HAP-1 (cell line): ENCODE data around the gene SLC35D3.
"Not testable (repeated sequence)": the region's sequence is repeated elsewhere in the genome, so short reads cannot be mapped to it uniquely, and the experiment has no call there.

Source experiments
- DNase-seq, 2 experiments: peaks; one replicate each; pipeline ENCODE4 v3.0.0-alpha.2; 2016 to 2020; ENCODE audit warnings: low spot score in 2 of 2
- H3K27me3 ChIP-seq: fragments of 250-450 bp; sonication (Bioruptor Pico); 2 replicates; pipeline ENCODE4 v1.5.1; 2020; ENCODE audit warnings: low read depth, mild to moderate bottlenecking, moderate library complexity
- H3K36me3 ChIP-seq: fragments of 250-450 bp; sonication (Bioruptor Pico); replicated peaks from 2 replicates; pipeline ENCODE4 v1.5.1; 2020; ENCODE audit warnings: mild to moderate bottlenecking
- H3K4me1 ChIP-seq: fragments of 250-450 bp; sonication (Bioruptor Pico); 2 replicates; pipeline ENCODE4 v1.5.1; 2020; ENCODE audit warnings: mild to moderate bottlenecking
- H3K4me3 ChIP-seq: fragments of 250-450 bp; sonication (Bioruptor Pico); 2 replicates; pipeline ENCODE4 v1.5.1; 2020; ENCODE audit warnings: mild to moderate bottlenecking, moderate library complexity
- H3K9me3 ChIP-seq: fragments of 250-450 bp; sonication (Bioruptor Pico); 2 replicates; pipeline ENCODE4 v1.5.1; 2020; ENCODE audit warnings: mild to moderate bottlenecking, moderate library complexity
- in situ Hi-C: fragments of 300-500 bp; cut with MboI; formaldehyde crosslinking; loops from 3 replicates; pipeline ENCODE4 v1.14.3; 2020; ENCODE audit warnings: low sequenced_read_pairs, inconsistent platforms, mixed read lengths

Gene SLC35D3

GRCh38 chr6:136904477-136904876 lies 17.6 kb upstream of the SLC35D3 start:
- H3K4me3 ChIP-seq, H3K27me3 ChIP-seq, DNase-seq, in situ Hi-C loops, H3K36me3 ChIP-seq, H3K9me3 ChIP-seq, H3K4me1 ChIP-seq: not testable (repeated sequence)

DNA sequence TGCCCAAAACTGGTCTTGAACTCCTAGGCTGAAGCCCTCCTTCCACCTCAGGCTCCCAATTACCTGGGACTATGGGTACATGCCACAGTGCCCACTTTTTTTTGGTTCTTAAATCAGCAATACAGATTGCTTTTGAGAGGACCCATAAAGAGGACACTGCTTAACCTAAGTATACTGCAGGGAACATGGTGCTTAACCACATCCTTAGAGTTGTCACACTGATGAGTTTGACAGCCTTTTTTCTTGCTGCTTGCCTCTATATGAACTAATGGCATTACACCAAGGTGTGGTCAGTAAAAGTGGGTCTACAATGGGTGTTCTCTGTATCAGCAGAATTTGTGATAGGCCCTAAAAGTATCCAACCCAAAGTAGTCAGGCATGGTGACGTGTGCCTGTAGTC lies 7.2 kb upstream of the SLC35D3 start:
- in situ Hi-C loops = no loop called here
- Histone ChIP-seq H3K36me3 (no peaks in the 10 kb centered on the region), H3K27me3 (peaks cover 1% of the 10 kb centered on the region; the same call in 1 of the 2 replicates), H3K4me1 (no peaks in the 10 kb centered on the region), H3K4me3 (no peak overlapping the region), H3K9me3 (no peaks in the 10 kb centered on the region)
- DNase-seq = no peak

- Histone ChIP-seq H3K4me3 (no peak overlapping the region), H3K27me3 (peaks cover 3% of the 10 kb centered on the region), H3K36me3 (no peaks in the 10 kb centered on the region), H3K4me1 (no peaks in the 10 kb centered on the region), H3K9me3 (no peaks in the 10 kb centered on the region)
- in situ Hi-C loops = no loop called here
- no peak for DNase-seq
Measured at GRCh38 chr6:136918706-136919105, 3.4 kb upstream of the SLC35D3 start.

DNA sequence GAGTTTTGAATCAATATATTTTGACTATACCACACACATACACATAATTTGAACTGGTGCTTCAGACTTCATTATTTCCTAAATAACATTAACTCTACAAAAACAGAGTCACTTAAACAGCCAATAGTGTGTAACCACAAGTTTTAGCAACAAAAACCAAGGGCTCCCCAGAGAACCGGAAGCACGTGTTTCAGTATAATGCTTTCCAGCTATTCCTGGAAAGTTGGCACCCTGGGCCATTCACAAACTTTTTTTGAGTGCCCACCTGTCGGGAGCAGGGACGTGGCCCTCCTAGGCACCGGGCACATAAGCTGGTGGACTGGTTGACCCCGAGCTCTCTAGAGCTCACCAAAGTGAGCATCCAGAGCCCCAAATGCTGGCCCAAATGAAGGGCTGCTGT lies 1.9 kb upstream of the SLC35D3 start:
- DNase-seq = no peak
- no peaks in the 10 kb centered on the region for H3K9me3 ChIP-seq
- no peaks in the 10 kb centered on the region for H3K4me1 ChIP-seq
- H3K36me3 ChIP-seq = no peaks in the 10 kb centered on the region
- H3K4me3 ChIP-seq = no peak overlapping the region
- H3K27me3 ChIP-seq = peaks cover 3% of the 10 kb centered on the region
- in situ Hi-C loops = no loop called here

- no peaks in the 10 kb centered on the region for H3K4me1 ChIP-seq
- in situ Hi-C loops = no loop called here
- no peaks in the 10 kb centered on the region for H3K9me3 ChIP-seq
- DNase-seq = no peak
- H3K36me3 ChIP-seq = no peaks in the 10 kb centered on the region
- H3K27me3 ChIP-seq = peaks cover 3% of the 10 kb centered on the region
- H3K4me3 ChIP-seq = peak overlapping the region; percentile 44; the same call in 1 of the 2 replicates
Measured at GRCh38 chr6:136920671-136921380, 1.3 kb upstream of the SLC35D3 start.

GRCh38 chr6:136921381-136921935 lies 643 bp upstream of the SLC35D3 start:
- peak in 1 of 2 experiments; percentile 54 for DNase-seq
- H3K4me3 ChIP-seq = peak overlapping the region; percentile 44
- H3K36me3 ChIP-seq = no peaks in the 10 kb centered on the region
- H3K9me3 ChIP-seq = no peaks in the 10 kb centered on the region
- in situ Hi-C loops = no loop called here
- H3K4me1 ChIP-seq = no peaks in the 10 kb centered on the region
- peaks cover 3% of the 10 kb centered on the region for H3K27me3 ChIP-seq

GRCh38 chr6:136922685-136923006 lies 545 bp downstream of the SLC35D3 start:
- H3K9me3 ChIP-seq = no peaks in the 10 kb centered on the region
- in situ Hi-C loops = no loop called here
- H3K27me3 ChIP-seq = peaks cover 3% of the 10 kb centered on the region
- H3K4me1 ChIP-seq = no peaks in the 10 kb centered on the region
- DNase-seq = no peak
- no peaks in the 10 kb centered on the region for H3K36me3 ChIP-seq
- H3K4me3 ChIP-seq = peak overlapping the region; percentile 44

DNA sequence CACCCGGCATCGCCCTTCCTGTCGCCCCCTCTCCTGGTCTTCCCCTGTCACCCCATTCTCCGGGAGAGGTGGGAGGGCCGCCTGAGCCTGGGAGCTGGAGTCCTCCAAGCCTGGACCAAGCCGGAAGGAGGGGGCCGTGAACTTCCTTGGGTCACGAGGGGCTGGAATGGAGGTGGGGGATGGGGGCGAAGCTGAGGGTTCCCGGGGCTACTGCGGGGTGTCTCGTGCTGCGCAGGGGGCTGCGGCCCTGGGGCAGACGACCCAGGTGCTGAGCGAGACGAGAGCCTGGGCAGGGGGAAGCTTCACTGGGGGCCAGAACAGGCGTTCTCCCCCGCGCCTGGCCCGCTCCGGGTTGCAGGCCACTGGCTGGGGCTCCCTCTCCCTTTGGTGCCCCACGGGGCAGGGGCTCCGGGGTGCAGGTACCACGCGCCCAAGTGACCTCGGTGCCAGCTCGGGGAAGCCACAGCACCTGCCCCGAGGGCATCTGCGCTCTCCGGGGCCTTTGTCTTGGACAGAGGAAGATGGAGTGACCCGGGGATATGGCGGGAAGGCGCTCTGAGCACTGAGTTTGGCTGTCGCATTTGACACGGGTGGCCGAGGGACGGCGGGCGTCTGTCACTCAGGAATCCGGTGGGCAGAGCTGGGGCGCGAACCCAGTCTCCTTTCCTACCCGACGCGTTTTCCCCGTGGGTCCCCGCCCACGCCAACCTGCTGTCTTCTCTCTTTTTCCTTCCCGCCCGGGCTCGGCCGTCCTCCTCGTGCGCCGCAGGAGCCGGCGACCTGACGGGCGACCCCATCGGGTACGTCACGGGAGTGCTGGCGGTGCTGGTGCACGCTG lies 1.2 kb downstream of the SLC35D3 start:
- H3K4me3 ChIP-seq = no peak overlapping the region
- in situ Hi-C loops = no loop called here
- no peaks in the 10 kb centered on the region for H3K4me1 ChIP-seq
- no peaks in the 10 kb centered on the region for H3K9me3 ChIP-seq
- H3K36me3 ChIP-seq = no peaks in the 10 kb centered on the region
- H3K27me3 ChIP-seq = peaks cover 3% of the 10 kb centered on the region
- DNase-seq = no peak

DNA sequence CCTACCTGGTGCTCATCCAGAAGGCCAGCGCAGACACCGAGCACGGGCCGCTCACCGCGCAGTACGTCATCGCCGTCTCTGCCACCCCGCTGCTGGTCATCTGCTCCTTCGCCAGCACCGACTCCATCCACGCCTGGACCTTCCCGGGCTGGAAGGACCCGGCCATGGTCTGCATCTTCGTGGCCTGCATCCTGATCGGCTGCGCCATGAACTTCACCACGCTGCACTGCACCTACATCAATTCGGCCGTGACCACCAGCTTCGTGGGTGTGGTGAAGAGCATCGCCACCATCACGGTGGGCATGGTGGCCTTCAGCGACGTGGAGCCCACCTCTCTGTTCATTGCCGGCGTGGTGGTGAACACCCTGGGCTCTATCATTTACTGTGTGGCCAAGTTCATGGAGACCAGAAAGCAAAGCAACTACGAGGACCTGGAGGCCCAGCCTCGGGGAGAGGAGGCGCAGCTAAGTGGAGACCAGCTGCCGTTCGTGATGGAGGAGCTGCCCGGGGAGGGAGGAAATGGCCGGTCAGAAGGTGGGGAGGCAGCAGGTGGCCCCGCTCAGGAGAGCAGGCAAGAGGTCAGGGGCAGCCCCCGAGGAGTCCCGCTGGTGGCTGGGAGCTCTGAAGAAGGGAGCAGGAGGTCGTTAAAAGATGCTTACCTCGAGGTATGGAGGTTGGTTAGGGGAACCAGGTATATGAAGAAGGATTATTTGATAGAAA lies 2.0 kb downstream of the SLC35D3 start:
- Histone ChIP-seq H3K36me3 (no peaks in the 10 kb centered on the region), H3K4me1 (no peaks in the 10 kb centered on the region), H3K9me3 (no peaks in the 10 kb centered on the region), H3K27me3 (peaks cover 3% of the 10 kb centered on the region), H3K4me3 (no peak overlapping the region)
- no peak for DNase-seq
- in situ Hi-C loops = no loop called here

- Histone ChIP-seq H3K9me3 (no peaks in the 10 kb centered on the region), H3K27me3 (no peaks in the 10 kb centered on the region; the same call in 1 of the 2 replicates), H3K4me3 (no peak overlapping the region), H3K36me3 (no peaks in the 10 kb centered on the region), H3K4me1 (no peaks in the 10 kb centered on the region)
- in situ Hi-C loops = no loop called here
- no peak for DNase-seq
Measured at GRCh38 chr6:136926383-136926782, 4.3 kb downstream of the SLC35D3 start.

DNA sequence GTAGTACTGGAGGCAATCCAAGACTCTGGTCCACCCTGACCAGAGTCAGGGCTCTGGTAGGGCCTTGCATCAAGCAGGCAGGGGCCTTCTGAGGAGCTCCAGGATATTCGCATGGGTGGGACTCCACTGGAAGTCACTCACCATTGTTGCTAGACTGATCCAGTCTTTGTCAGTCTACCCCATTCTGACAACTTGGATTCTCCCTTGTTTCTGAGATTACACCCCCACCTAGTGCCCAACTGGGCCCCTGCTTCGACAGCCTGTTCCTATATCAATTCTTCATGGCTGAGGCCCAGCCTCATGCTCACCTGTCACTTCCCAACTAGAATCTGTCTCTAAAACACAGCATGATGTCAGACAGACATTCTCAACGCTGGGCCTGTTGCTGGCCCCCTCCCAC lies 5.2 kb downstream of the SLC35D3 start:
- no peaks in the 10 kb centered on the region for H3K4me1 ChIP-seq
- in situ Hi-C loops = no loop called here
- H3K9me3 ChIP-seq = no peaks in the 10 kb centered on the region
- peak; percentile 11 to 51 for DNase-seq
- no peaks in the 10 kb centered on the region for H3K36me3 ChIP-seq
- no peak overlapping the region for H3K4me3 ChIP-seq
- no peaks in the 10 kb centered on the region for H3K27me3 ChIP-seq

- no peaks in the 10 kb centered on the region for H3K36me3 ChIP-seq
- no peaks in the 10 kb centered on the region for H3K9me3 ChIP-seq
- no peaks in the 10 kb centered on the region; the same call in 1 of the 2 replicates for H3K4me1 ChIP-seq
- no peak overlapping the region for H3K4me3 ChIP-seq
- DNase-seq = no peak
- no peaks in the 10 kb centered on the region for H3K27me3 ChIP-seq
- in situ Hi-C loops = no loop called here
Measured at GRCh38 chr6:136930528-136930927, 8.4 kb downstream of the SLC35D3 start.

DNA sequence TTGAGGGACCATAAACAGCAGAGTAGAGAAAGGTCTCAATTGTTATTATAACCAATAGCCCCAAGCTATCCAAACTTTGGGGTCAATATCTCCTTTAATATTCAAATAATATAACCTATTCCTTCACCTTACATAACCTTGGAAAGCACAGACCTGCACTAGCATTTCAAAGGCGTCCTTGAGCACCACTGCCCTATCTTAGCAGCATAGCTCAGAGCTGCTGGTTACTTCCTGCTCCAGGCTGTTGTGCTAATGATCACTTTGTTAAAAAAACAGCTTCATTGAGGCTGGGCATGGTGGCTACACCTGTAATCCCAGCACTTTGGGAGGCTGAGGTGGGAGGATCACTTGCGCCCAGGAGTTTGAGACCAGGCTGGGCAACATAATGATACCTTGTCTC lies 10.5 kb downstream of the SLC35D3 start:
- no peaks in the 10 kb centered on the region for H3K27me3 ChIP-seq
- no peaks in the 10 kb centered on the region; the same call in 1 of the 2 replicates for H3K4me1 ChIP-seq
- in situ Hi-C loops = no loop called here
- no peak for DNase-seq
- H3K36me3 ChIP-seq = no peaks in the 10 kb centered on the region
- H3K4me3 ChIP-seq = no peak overlapping the region
- no peaks in the 10 kb centered on the region for H3K9me3 ChIP-seq
